HT1080 (cell line): Measurements from ENCODE around the gene SLC9C1. TPM values are rescaled to one million over a fixed set of nuclear protein-coding genes. Genes with fewer than 3 reads are reported as not detected.

Experiments
- DNase-seq: peaks from one replicate; pipeline ENCODE4 v3.0.0-alpha.2; 2015; ENCODE audit warnings: low read depth
- total RNA-seq: library from RNA; depleted of rRNA; stranded (reverse); fragments of >200 nt; shearing (Covaris generic); gene quantifications from 2 replicates; pipeline ENCODE4 v1.2.3, GENCODE V29; 2014

SLC9C1 gene
- total RNA-seq, 1 experiment from 2014 or later, result not detected

DNA sequence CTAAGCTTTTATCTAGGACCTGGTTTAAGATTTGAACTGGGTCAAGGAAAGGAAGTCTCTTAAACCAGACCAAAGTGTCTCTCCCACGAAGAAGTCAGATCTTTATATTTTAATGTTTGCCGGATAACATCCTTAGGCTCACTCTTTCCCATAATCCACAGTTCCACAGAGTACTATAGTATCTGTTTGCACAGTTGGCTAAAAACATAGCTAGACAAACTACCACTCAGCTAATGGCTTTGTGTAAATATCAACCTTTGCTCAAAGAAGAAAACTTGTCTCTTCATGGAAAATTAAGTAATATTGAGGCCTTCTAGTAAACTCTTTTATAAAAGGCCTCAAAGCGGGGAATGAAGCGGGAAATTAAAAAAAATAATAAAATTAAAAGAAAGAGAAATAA lies 13.5 kb upstream of the SLC9C1 start:
- DNase-seq, result no peak

DNA sequence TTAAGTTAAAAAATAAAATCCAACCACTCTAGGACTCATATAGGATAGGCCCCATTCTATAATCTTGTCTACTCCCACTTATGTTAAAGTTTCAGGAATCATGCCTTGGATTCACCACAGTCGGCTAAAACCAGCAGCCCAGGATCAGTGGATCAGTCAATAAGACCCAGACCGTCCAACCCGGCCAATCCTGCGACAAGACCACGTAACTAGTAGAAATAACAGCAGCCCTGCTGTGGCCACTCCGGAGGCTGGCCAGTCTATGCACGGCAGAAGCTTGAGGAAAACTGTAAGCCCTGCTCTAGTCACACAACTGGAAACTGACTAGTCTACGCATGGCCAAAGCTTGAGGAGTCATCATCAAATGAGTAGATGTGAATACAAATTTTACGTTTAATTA lies 12.8 kb upstream of the SLC9C1 start:
- no peak for DNase-seq

GRCh38 chr3:112304611-112305010 lies 10.6 kb upstream of the SLC9C1 start:
- DNase-seq, result no peak

DNA sequence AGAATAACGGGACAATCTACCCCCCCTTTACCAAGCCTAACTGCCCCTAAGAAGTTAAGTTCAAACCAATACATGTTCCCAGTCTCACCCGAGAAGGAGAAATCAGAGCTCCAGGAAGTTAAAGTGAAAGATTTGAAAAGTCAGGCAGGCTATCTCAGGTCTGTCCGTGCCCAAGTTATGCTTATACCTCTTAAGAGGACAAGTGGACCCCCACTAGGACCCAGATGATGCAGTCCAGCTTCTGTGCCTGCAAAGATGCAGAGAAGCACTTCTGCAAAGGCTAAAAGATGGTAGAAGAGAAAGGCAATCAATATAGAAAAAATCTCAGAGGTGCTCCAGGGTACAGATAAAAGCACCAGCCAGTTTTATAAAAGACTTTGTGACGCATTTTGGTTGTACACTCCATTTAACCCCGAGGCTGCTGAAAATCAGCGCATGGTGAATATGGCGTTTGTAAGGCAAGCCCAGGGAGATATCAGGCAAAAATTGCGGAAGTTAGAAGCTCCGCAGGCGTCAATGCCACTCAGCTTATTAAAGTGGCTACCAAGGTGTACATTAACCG lies 9.8 kb upstream of the SLC9C1 start:
- no peak for DNase-seq

GRCh38 chr3:112302881-112303763 lies 9.1 kb upstream of the SLC9C1 start:
- DNase-seq, result no peak

DNA sequence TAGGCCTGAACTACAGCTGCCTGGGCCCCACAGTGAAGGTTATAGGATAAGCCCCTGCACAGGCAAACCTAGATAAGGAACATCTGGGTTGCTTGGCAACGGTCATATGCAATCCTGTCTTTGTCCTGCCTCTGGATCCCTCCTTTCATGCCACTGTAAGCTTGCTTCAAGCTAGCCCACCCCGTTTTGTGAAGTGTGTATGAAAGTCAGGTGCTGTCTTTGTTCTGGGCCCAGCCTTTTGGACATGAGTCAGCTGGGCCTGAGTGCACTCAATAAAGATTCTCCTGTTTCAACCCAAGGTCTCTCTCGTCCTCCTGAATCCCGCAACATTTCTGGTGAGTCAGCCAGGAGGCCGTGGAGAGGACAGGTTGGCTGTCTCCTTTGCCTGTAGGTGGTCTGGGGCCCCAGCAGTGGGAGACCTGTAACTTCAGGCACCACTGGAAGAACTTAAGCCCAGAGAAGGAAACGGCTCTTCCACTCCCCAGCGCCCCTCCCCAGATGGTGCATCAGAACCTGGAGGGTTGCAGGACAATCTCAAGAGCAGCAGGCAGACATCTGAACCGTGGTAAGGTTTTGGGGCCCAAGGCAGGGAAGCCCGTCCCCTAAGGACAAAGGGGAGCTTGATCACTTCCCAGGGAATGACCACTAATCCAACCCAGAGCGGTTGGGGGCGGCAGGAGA lies 8.3 kb upstream of the SLC9C1 start:
- peak; percentile 47 for DNase-seq

DNA sequence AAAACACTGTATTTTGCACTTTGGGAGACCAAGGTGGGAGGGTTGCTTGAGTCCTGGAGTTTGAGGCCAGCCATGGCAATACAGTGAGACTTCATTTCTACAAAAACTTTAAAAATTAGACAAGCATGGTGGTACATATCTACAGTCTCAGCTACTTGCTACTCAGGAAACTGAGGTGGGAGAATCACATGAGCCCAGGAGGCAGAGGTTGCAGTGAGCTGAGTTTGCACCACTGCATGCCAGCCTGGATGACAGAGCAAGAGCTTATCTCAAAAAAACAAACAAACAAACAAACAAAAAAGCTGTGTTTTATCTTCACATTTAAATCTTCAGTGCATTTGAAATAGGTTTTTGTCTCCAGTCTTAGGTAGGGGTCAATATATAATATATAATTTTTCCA lies 4.8 kb upstream of the SLC9C1 start:
- no peak for DNase-seq

GRCh38 chr3:112297714-112298113 lies 3.7 kb upstream of the SLC9C1 start:
- DNase-seq, result no peak

GRCh38 chr3:112289011-112289410 lies 5.0 kb downstream of the SLC9C1 start:
- no peak for DNase-seq

GRCh38 chr3:112280266-112280665 lies 13.8 kb downstream of the SLC9C1 start:
- no peak for DNase-seq

GRCh38 chr3:112273536-112273935 lies 20.5 kb downstream of the SLC9C1 start:
- no peak for DNase-seq

DNA sequence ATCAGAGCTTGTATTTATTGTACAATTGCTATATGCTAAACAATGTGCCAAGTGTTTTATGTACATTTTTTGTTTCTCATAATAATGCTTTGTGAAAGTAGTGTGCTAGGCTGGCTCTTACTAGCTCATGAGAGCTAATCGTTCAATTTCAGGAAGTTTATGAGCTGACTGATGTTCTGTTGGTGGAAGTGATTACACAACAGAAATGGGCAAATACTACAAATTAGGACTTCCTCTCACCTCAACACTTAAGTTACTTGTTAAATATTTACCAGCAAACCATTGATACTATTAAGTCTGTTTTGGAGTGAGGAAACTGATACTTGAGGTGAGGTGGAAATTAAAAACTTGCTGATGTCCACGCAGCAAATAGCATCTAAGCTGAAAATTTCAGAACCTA lies 32.3 kb downstream of the SLC9C1 start:
- no peak for DNase-seq

- no peak for DNase-seq
Measured at GRCh38 chr3:112260563-112260962, 33.5 kb downstream of the SLC9C1 start.

DNA sequence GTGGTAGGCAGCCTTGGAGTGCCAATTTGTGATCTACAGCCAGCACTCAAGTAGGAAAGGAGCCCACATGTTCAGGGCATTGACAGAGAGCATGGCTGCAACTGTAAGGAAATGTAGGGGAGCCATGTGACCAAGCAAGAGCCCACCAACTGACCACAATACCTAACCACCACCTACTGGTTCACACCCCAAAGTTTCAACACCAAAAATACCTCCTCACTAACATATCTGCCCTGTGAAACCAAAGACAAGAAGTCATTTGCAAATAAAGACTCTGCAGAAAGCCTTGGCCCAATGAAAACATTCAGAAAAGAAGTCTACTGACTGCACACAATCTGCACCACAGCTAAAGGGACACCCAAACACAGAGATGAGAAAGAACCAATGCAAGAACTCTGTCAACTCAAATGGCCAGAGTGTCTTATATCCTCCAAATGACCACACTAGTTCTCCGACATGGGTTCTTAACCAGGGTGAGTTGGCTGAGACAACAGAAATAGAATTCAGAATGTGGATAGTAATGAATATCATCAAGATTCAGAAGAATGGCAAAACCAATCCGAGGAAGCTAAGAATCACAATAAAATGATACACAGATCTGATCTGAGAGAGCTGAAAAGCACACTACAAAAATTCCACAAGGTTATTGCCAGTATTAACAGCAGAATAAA lies 40.6 kb downstream of the SLC9C1 start:
- no peak for DNase-seq

- no peak for DNase-seq
Measured at GRCh38 chr3:112247900-112248299, 46.1 kb downstream of the SLC9C1 start.

DNA sequence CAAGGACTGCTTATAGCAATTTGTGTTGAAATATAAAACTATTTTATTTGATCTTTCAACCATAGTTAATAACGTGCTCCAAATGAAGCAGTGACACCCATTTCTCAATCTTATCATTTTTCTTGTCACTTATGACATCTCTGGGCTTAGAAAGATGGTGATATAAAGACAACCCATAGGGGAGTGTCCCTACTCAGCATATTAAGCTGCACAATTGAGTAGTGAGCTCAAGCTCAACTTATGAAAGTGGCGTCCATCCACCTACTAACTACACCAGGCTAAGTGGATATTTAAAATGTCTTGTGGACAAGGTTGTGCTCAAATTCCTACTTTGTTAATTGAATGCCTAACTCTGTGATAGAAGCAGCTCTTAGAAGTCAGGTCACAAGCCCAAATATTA lies 46.7 kb downstream of the SLC9C1 start:
- no peak for DNase-seq

- DNase-seq, result no peak
Measured at GRCh38 chr3:112233083-112233482, 60.9 kb downstream of the SLC9C1 start.

DNA sequence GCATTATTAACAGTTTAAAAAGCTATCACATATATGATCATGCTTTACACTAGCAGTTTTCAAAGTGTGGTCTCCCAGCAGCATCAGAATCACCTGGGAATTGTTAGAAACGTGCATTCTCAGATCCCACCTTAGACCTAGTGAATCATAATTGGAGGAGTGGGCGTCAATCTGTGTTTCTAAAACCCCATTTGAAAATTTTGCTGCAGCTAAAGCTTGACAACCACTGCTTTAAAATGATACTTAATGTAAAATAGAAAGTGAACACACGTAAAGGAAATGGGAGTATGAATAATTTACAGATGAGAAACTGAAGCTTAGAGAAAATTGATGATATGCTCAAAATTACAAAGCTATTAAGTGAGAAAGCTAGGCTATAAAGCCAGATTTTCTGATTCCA lies 62.3 kb downstream of the SLC9C1 start:
- no peak for DNase-seq

GRCh38 chr3:112230033-112230432 lies 64.0 kb downstream of the SLC9C1 start:
- DNase-seq, result no peak

- no peak for DNase-seq
Measured at GRCh38 chr3:112228786-112229185, 65.2 kb downstream of the SLC9C1 start.

GRCh38 chr3:112200317-112200666 lies 93.7 kb downstream of the SLC9C1 start:
- DNase-seq, result no peak
